Upper lobe of left lung (tissue), 4 donors: Measurements from ENCODE around the gene A2ML1.
"Not testable (repeated sequence)": the region's sequence is repeated elsewhere in the genome, so short reads cannot be mapped to it uniquely, and the experiment has no call there.

ENCODE experiments used
- POLR2AphosphoS5 ChIP-seq, 2 donors: sonication (generic); formaldehyde crosslinking; IDR thresholded peaks; one replicate each; pipeline ENCODE4 v1.5.1; 2017; ENCODE audit warnings: antibody characterized with exemption in 2 of 2
- TF ChIP-seq, protein P1 (sequence below), 6 experiments: fragments of 450-650 bp in 4 of 6; fragments of 200-600 bp in 2 of 6; sonication (generic) in 2 of 6; IDR thresholded peaks; one replicate each; pipeline ENCODE4 v1.5.1; 2016 to 2019; ENCODE audit warnings: antibody characterized with exemption in 6 of 6

DNA sequence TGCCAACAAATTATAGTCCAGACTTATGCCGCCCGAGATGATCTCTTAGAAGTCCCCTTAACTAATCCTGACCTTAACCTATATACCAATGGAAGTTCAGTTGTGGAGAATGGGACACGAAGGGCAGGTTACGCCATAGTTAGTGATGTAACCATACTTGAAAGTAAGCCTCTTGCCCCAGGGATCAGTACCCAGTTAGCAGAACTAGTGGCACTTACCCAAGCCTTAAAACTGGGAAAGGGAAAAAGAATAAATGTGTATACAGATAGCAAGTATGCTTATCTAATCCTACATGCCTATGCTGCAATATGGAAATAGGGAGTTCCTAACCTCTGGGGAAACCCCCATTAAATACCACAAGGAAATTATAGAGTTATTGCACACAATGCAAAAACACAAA is 29.2 kb upstream of the A2ML1 start:
- TF ChIP-seq, protein P1, sequence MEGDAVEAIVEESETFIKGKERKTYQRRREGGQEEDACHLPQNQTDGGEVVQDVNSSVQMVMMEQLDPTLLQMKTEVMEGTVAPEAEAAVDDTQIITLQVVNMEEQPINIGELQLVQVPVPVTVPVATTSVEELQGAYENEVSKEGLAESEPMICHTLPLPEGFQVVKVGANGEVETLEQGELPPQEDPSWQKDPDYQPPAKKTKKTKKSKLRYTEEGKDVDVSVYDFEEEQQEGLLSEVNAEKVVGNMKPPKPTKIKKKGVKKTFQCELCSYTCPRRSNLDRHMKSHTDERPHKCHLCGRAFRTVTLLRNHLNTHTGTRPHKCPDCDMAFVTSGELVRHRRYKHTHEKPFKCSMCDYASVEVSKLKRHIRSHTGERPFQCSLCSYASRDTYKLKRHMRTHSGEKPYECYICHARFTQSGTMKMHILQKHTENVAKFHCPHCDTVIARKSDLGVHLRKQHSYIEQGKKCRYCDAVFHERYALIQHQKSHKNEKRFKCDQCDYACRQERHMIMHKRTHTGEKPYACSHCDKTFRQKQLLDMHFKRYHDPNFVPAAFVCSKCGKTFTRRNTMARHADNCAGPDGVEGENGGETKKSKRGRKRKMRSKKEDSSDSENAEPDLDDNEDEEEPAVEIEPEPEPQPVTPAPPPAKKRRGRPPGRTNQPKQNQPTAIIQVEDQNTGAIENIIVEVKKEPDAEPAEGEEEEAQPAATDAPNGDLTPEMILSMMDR (IDR thresholded peaks at IDR 0.05): not testable (repeated sequence)
- not testable (repeated sequence) for TF ChIP-seq POLR2AphosphoS5 (IDR thresholded peaks at IDR 0.05)
